Mesendoderm (in vitro differentiated cells): ENCODE data around the gene EPM2A. TPM values are rescaled to one million over a fixed set of nuclear protein-coding genes. Genes with fewer than 3 reads are reported as not detected.

Source experiments
- small RNA-seq: library from polyadenylated mRNA; stranded (forward); fragments of <200 nt; extraction: miRNeasy Mini kit (QIAGEN cat#:217004); gene quantifications from one replicate; pipeline ENCODE3, GENCODE V24; 2013; ENCODE audit not compliant: insufficient read depth

The EPM2A gene

Small RNA genes lying within 50 kb of the gene (small RNA-seq; reads per million reads assigned to genes)
- gene AL023806.2 = not detected
